ENCODE measurements around the gene P3H3.

P3H3 gene

DNA sequence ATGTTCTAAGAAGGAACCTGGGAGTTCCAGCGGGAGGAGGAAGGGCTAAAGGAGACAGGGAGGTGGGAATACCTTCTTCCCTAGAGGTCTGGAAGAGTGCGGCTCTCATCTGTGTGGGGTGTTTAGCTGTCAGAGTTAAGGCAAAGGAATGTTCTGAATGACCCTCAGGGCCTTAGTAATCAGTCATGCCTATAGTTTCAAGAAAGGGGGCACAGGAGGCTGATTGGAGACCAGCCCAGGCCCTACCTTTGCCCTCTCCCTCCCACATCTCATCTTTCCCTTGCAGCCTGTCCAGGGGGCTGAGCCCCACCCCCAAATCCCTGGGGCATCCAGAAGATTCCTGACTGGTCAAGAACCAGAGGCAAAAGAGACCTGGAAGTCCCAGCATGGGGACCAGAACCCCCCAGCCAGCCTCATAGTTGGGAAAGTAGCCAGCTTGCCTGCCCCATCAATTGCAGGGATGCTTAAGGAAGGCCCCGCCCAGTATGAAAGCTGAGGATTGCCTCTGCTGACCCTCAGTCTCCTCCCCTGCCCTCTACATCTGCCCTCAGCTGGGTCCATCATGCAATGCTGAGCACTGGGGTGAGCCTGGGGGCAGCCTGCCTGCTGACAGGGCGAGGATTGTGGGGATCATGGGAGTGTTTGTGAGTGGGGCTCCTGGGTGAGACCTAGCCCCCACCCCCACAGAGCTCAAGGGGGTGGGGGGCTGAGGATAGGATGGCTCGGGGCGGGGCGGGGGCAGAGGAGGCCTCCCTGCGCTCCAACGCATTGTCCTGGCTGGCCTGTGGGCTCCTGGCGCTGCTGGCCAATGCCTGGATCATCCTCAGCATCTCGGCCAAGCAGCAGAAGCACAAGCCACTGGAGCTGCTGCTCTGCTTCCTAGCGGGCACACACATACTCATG lies 4.8 kb upstream of the P3H3 start:
- Histone ChIP-seq H3K4me1 (ENCODE audit: insufficient read depth, low read length) (peaks cover 34% of the 10 kb centered on the region), H3K36me3 (ENCODE audit: insufficient read depth, low read depth, low read length) (no peaks in the 10 kb centered on the region), H3K9ac (ENCODE audit: low read depth, low read length) (no peak overlapping the region), H3K27me3 (ENCODE audit: insufficient read depth, low read length) (peaks cover 47% of the 10 kb centered on the region), H3K4me3 (ENCODE audit: low read length) (no peak overlapping the region), H3K27ac (ENCODE audit: low read length) (no peak overlapping the region), H3K9me3 (ENCODE audit: insufficient read depth, low read depth, low read length) (no peaks in the 10 kb centered on the region)

- H3K4me3 ChIP-seq (ENCODE audit: low read length): no peak overlapping the region
- H3K9ac ChIP-seq (ENCODE audit: low read depth, low read length): no peak overlapping the region
- peaks cover 47% of the 10 kb centered on the region for H3K27me3 ChIP-seq (ENCODE audit: insufficient read depth, low read length)
- H3K4me1 ChIP-seq (ENCODE audit: insufficient read depth, low read length): peaks cover 31% of the 10 kb centered on the region
- H3K36me3 ChIP-seq (ENCODE audit: insufficient read depth, low read depth, low read length): no peaks in the 10 kb centered on the region
- no peaks in the 10 kb centered on the region for H3K9me3 ChIP-seq (ENCODE audit: insufficient read depth, low read depth, low read length)
- H3K27ac ChIP-seq (ENCODE audit: low read length): no peak overlapping the region
Observed at GRCh38 chr12:6824085-6824775, 4.0 kb upstream of the P3H3 start.

GRCh38 chr12:6824901-6825381 lies 3.3 kb upstream of the P3H3 start:
- H3K9me3 ChIP-seq (ENCODE audit: insufficient read depth, low read depth, low read length): no peaks in the 10 kb centered on the region
- peaks cover 40% of the 10 kb centered on the region for H3K27me3 ChIP-seq (ENCODE audit: insufficient read depth, low read length)
- H3K4me1 ChIP-seq (ENCODE audit: insufficient read depth, low read length): peaks cover 29% of the 10 kb centered on the region
- no peak overlapping the region for H3K9ac ChIP-seq (ENCODE audit: low read depth, low read length)
- 0 out of 2 replicates have a peak, but pooled peaks cover under 1% of the 10 kb centered on the region for H3K36me3 ChIP-seq (ENCODE audit: insufficient read depth, low read depth, low read length)
- H3K4me3 ChIP-seq (ENCODE audit: low read length): peak overlapping the region; percentile 54; the same call in 1 of the 2 replicates
- H3K27ac ChIP-seq (ENCODE audit: low read length): no peak overlapping the region

DNA sequence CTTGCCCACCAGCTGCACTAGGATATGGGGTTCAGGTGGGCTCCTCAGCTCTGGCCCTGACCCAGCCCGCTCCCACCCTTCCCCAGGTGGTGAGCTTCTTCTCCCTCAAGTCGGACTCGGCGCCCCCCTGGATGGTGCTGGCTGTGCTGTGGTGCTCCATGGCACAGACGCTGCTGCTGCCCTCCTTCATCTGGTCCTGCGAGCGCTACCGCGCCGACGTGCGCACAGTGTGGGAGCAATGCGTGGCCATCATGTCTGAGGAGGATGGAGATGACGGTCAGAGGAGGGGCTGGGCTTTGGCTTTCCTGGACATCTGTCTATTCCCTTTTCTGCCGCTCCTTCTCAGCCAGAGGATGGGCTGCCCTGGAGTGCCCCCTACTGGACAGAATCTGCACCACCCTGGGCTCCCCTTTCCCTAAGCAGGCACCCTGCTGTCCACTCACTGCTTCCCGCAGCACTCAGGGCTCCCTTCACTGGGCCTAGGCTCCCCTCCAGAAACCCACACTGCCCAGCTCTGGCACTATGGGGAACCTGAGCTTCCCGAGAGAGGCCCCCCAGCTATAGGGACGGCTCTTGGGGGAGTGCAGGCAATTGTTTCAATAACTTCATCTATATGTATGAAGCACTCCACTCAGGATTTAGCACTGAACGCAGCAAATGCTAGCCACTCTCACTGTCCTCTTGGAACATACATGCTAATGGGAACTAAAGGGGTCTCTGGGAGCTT lies 2.6 kb upstream of the P3H3 start:
- Histone ChIP-seq H3K36me3 (ENCODE audit: insufficient read depth, low read depth, low read length) (peaks cover 7% of the 10 kb centered on the region), H3K27me3 (ENCODE audit: insufficient read depth, low read length) (peaks cover 39% of the 10 kb centered on the region), H3K9ac (ENCODE audit: low read depth, low read length) (no peak overlapping the region), H3K9me3 (ENCODE audit: insufficient read depth, low read depth, low read length) (no peaks in the 10 kb centered on the region), H3K4me1 (ENCODE audit: insufficient read depth, low read length) (peaks cover 28% of the 10 kb centered on the region), H3K4me3 (ENCODE audit: low read length) (peak overlapping the region; percentile 54; the same call in 1 of the 2 replicates), H3K27ac (ENCODE audit: low read length) (no peak overlapping the region)

GRCh38 chr12:6826125-6826733 lies 2.0 kb upstream of the P3H3 start:
- peaks cover 22% of the 10 kb centered on the region; the same call in 1 of the 2 replicates for H3K4me1 ChIP-seq (ENCODE audit: insufficient read depth, low read length)
- no peaks in the 10 kb centered on the region for H3K9me3 ChIP-seq (ENCODE audit: insufficient read depth, low read depth, low read length)
- peaks cover 39% of the 10 kb centered on the region for H3K27me3 ChIP-seq (ENCODE audit: insufficient read depth, low read length)
- H3K4me3 ChIP-seq (ENCODE audit: low read length): no peak overlapping the region
- H3K27ac ChIP-seq (ENCODE audit: low read length): no peak overlapping the region
- H3K36me3 ChIP-seq (ENCODE audit: insufficient read depth, low read depth, low read length): peaks cover 13% of the 10 kb centered on the region
- H3K9ac ChIP-seq (ENCODE audit: low read depth, low read length): no peak overlapping the region

DNA sequence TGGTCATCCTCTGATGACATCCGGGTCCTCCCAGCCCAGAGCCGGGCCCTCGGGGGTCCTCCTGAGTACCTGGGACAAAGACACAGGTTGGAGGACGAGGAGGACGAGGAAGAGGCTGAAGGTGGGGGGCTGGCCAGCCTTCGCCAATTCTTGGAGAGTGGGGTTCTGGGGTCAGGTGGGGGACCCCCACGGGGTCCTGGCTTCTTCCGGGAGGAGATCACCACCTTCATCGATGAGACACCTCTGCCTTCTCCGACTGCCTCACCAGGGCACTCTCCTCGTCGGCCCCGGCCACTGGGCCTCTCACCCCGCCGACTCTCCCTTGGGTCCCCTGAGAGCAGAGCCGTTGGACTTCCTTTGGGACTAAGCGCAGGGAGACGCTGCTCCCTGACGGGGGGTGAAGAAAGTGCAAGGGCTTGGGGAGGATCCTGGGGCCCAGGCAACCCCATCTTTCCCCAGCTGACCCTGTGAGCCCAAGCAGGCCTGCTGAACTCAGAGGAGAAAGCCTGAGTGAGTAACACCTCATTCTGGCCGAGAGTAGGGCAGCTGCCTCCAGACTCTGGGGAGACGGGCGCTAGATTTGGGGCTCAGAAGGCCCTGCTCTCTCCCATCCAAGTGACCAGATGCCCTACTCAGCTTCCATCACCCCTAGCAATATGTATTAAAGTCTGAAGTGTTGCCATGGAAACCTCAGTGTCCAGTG lies 1.3 kb upstream of the P3H3 start:
- Histone ChIP-seq H3K4me3 (ENCODE audit: low read length) (peak overlapping the region; percentile 57; the same call in 1 of the 2 replicates), H3K27ac (ENCODE audit: low read length) (no peak overlapping the region), H3K9ac (ENCODE audit: low read depth, low read length) (peak overlapping the region; percentile 59; the same call in 1 of the 2 replicates), H3K4me1 (ENCODE audit: insufficient read depth, low read length) (peaks cover 22% of the 10 kb centered on the region; the same call in 1 of the 2 replicates), H3K27me3 (ENCODE audit: insufficient read depth, low read length) (peaks cover 39% of the 10 kb centered on the region), H3K36me3 (ENCODE audit: insufficient read depth, low read depth, low read length) (peaks cover 20% of the 10 kb centered on the region), H3K9me3 (ENCODE audit: insufficient read depth, low read depth, low read length) (no peaks in the 10 kb centered on the region)

DNA sequence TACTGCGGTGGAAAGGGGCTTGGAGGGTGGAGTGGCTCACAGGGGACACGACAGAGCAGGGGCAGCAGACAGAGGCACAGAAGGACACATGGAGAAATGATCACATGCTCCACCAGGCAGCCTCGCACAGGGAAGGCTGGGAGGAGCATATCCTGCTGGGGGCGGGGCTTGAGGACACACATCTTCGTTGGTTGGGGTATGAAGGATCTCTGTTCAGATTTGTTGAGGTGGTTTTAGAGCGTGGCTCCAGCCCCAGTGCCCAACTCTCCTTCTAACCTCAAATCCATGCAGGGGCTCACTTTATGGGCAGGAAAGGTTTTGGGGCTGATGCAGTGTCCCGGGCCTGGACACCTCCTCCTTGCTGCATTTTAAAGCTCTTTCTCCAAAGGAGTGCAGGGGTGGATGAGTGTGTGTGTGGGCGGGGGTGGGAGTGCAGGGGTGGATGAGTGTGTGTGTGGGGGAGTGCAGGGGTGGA lies 733 bp upstream of the P3H3 start:
- peak overlapping the region; percentile 57; the same call in 1 of the 2 replicates for H3K4me3 ChIP-seq (ENCODE audit: low read length)
- H3K4me1 ChIP-seq (ENCODE audit: insufficient read depth, low read length): peaks cover 16% of the 10 kb centered on the region; the same call in 1 of the 2 replicates
- peaks cover 33% of the 10 kb centered on the region for H3K27me3 ChIP-seq (ENCODE audit: insufficient read depth, low read length)
- H3K9ac ChIP-seq (ENCODE audit: low read depth, low read length): peak overlapping the region; percentile 59; the same call in 1 of the 2 replicates
- no peak overlapping the region for H3K27ac ChIP-seq (ENCODE audit: low read length)
- H3K9me3 ChIP-seq (ENCODE audit: insufficient read depth, low read depth, low read length): no peaks in the 10 kb centered on the region
- H3K36me3 ChIP-seq (ENCODE audit: insufficient read depth, low read depth, low read length): peaks cover 26% of the 10 kb centered on the region

DNA sequence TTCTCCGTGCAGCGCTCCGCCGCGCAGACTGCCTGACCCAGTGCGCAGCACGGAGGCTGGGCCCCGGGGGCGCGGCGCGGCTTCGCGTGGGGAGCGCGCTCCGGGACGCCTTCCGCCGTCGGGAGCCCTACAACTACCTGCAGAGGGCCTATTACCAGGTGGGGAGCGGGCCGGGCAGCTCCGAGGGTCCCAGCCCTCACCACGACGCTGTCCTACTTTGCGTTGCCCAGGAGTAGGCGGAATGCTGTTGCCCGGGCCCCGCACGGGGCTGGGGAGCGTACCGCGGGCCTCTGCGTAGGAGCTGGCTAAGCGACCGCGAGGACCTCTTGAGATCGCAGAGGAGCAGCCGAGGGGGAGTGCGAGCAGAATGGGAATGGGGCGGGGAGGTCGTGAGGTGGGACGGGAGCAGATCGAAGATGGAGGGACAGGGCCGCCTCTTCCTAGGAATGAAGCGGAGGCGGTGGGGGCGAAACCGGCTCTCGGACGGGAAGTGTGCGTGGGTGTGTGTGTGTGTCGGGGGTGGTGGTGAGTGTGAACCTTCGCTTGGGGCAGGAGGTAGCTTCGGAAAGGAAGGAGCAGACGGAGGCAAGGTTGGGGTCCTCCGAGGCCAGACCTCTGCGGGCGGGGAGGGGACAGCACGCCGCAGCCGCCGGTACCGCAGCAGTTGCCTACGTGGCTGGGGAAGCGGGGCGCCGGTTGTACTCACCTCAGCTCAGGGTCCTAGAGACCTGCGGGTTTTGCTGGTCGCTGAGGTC lies 751 bp downstream of the P3H3 start:
- Histone ChIP-seq H3K27ac (ENCODE audit: low read length) (peak overlapping the region; percentile 78), H3K4me3 (ENCODE audit: low read length) (peak overlapping the region; percentile 95), H3K9ac (ENCODE audit: low read depth, low read length) (peak overlapping the region; percentile 94), H3K36me3 (ENCODE audit: insufficient read depth, low read depth, low read length) (peaks cover 36% of the 10 kb centered on the region), H3K9me3 (ENCODE audit: insufficient read depth, low read depth, low read length) (no peaks in the 10 kb centered on the region), H3K4me1 (ENCODE audit: insufficient read depth, low read length) (peaks cover 10% of the 10 kb centered on the region; the same call in 1 of the 2 replicates), H3K27me3 (ENCODE audit: insufficient read depth, low read length) (peaks cover 21% of the 10 kb centered on the region)

GRCh38 chr12:6829536-6830220 lies 1.5 kb downstream of the P3H3 start:
- H3K4me1 ChIP-seq (ENCODE audit: insufficient read depth, low read length): peaks cover 10% of the 10 kb centered on the region; the same call in 1 of the 2 replicates
- H3K27me3 ChIP-seq (ENCODE audit: insufficient read depth, low read length): peaks cover 14% of the 10 kb centered on the region
- H3K27ac ChIP-seq (ENCODE audit: low read length): no peak overlapping the region
- peaks cover 42% of the 10 kb centered on the region for H3K36me3 ChIP-seq (ENCODE audit: insufficient read depth, low read depth, low read length)
- no peaks in the 10 kb centered on the region for H3K9me3 ChIP-seq (ENCODE audit: insufficient read depth, low read depth, low read length)
- H3K9ac ChIP-seq (ENCODE audit: low read depth, low read length): peak overlapping the region; percentile 94
- H3K4me3 ChIP-seq (ENCODE audit: low read length): peak overlapping the region; percentile 95
